ENCODE data around the gene HOXA4. TPM values are rescaled to one million over a fixed set of nuclear protein-coding genes. Genes with fewer than 3 reads are reported as not detected.

Gene HOXA4
- total and polyA plus RNA-seq, 2 experiments from 2014 or later, result not detected

GRCh38 chr7:27178366-27178765 is 47.8 kb upstream of the HOXA4 start:
- Histone ChIP-seq H3K4me1 (ENCODE audit: insufficient read depth) (peaks cover 36% of the 10 kb centered on the region), H3F3A (replicated peaks; ENCODE audit: low read depth) (peaks cover 39% of the 10 kb centered on the region), H3K4me3 (no peak overlapping the region), H4K20me1 (replicated peaks; ENCODE audit: insufficient read depth) (peaks cover 63% of the 10 kb centered on the region), H3K27ac (ENCODE audit: low read depth) (no peak overlapping the region), H3K9me2 (ENCODE audit: insufficient read depth) (no peaks in the 10 kb centered on the region), H3K27me3 (ENCODE audit: insufficient read depth) (peaks cover 100% of the 10 kb centered on the region), H3K4me2 (no peak overlapping the region), H3K79me2 (replicated peaks; ENCODE audit: insufficient read depth) (no peaks in the 10 kb centered on the region), H2AFZ (no peak overlapping the region), H3K36me3 (ENCODE audit: insufficient read depth) (no peaks in the 10 kb centered on the region)
- H3K27ac Mint-ChIP-seq, result no peak overlapping the region
- no peaks in the 10 kb centered on the region for H3K36me3 Mint-ChIP-seq (ENCODE audit: low read depth)
- ATAC-seq (no peak), DNase-seq (ENCODE audit: low spot score) (no peak)
- H3K27me3 Mint-ChIP-seq (ENCODE audit: insufficient read depth, low read depth, poor library complexity), result peaks cover 96% of the 10 kb centered on the region
- H3K4me3 Mint-ChIP-seq, result no peak overlapping the region
- peaks cover 7% of the 10 kb centered on the region; the same call in 1 of the 3 replicates for H3K9me3 Mint-ChIP-seq
- no peak for TF ChIP-seq ZNF114 (CRISPR knock-in tag; IDR thresholded peaks at IDR 0.05)
- no peak for TF ChIP-seq POLR2AphosphoS5 (IDR thresholded peaks at IDR 0.05; ENCODE audit: low read depth)
- TF ChIP-seq, protein P1, sequence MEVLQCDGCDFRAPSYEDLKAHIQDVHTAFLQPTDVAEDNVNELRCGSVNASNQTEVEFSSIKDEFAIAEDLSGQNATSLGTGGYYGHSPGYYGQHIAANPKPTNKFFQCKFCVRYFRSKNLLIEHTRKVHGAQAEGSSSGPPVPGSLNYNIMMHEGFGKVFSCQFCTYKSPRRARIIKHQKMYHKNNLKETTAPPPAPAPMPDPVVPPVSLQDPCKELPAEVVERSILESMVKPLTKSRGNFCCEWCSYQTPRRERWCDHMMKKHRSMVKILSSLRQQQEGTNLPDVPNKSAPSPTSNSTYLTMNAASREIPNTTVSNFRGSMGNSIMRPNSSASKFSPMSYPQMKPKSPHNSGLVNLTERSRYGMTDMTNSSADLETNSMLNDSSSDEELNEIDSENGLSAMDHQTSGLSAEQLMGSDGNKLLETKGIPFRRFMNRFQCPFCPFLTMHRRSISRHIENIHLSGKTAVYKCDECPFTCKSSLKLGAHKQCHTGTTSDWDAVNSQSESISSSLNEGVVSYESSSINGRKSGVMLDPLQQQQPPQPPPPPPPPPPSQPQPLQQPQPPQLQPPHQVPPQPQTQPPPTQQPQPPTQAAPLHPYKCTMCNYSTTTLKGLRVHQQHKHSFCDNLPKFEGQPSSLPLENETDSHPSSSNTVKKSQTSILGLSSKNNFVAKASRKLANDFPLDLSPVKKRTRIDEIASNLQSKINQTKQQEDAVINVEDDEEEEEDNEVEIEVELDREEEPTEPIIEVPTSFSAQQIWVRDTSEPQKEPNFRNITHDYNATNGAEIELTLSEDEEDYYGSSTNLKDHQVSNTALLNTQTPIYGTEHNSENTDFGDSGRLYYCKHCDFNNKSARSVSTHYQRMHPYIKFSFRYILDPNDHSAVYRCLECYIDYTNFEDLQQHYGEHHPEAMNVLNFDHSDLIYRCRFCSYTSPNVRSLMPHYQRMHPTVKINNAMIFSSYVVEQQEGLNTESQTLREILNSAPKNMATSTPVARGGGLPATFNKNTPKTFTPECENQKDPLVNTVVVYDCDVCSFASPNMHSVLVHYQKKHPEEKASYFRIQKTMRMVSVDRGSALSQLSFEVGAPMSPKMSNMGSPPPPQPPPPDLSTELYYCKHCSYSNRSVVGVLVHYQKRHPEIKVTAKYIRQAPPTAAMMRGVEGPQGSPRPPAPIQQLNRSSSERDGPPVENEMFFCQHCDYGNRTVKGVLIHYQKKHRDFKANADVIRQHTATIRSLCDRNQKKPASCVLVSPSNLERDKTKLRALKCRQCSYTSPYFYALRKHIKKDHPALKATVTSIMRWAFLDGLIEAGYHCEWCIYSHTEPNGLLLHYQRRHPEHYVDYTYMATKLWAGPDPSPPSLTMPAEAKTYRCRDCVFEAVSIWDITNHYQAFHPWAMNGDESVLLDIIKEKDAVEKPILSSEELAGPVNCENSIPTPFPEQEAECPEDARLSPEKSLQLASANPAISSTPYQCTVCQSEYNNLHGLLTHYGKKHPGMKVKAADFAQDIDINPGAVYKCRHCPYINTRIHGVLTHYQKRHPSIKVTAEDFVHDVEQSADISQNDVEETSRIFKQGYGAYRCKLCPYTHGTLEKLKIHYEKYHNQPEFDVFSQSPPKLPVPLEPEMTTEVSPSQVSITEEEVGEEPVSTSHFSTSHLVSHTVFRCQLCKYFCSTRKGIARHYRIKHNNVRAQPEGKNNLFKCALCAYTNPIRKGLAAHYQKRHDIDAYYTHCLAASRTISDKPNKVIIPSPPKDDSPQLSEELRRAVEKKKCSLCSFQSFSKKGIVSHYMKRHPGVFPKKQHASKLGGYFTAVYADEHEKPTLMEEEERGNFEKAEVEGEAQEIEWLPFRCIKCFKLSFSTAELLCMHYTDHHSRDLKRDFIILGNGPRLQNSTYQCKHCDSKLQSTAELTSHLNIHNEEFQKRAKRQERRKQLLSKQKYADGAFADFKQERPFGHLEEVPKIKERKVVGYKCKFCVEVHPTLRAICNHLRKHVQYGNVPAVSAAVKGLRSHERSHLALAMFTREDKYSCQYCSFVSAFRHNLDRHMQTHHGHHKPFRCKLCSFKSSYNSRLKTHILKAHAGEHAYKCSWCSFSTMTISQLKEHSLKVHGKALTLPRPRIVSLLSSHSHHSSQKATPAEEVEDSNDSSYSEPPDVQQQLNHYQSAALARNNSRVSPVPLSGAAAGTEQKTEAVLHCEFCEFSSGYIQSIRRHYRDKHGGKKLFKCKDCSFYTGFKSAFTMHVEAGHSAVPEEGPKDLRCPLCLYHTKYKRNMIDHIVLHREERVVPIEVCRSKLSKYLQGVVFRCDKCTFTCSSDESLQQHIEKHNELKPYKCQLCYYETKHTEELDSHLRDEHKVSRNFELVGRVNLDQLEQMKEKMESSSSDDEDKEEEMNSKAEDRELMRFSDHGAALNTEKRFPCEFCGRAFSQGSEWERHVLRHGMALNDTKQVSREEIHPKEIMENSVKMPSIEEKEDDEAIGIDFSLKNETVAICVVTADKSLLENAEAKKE (CRISPR knock-in tag; IDR thresholded peaks at IDR 0.05), result no peak
- no peak for TF ChIP-seq CTCF (conservative IDR thresholded peaks at IDR 0.05; ENCODE audit: low read depth in 2 of 2)
- peak; percentile 20 for TF ChIP-seq EZH2 (IDR thresholded peaks at IDR 0.05; ENCODE audit: low read depth, unreplicated experiment)
- peaks cover 22% of the 10 kb centered on the region for H3K4me1 Mint-ChIP-seq

All from GM23338 (cell line).